IPS-20b (cell line): Measurements from ENCODE around the gene NBAS.

ENCODE experiments used
- H3K27ac ChIP-seq: one replicate; pipeline ENCODE4 v1.5.1; 2013; ENCODE audit warnings: low read length
- H3K27me3 ChIP-seq: 2 replicates; pipeline ENCODE4 v1.6.1; 2013; ENCODE audit warnings: mild to moderate bottlenecking, low read length, inconsistent platforms; ENCODE audit not compliant: insufficient read depth
- H3K36me3 ChIP-seq: 2 replicates; pipeline ENCODE4 v1.6.1; 2013; ENCODE audit warnings: low read depth, mild to moderate bottlenecking, inconsistent platforms, low read length, moderate library complexity; ENCODE audit not compliant: insufficient read depth
- H3K4me1 ChIP-seq: 2 replicates; pipeline ENCODE4 v1.6.1; 2013; ENCODE audit warnings: mild to moderate bottlenecking, control low read depth, inconsistent platforms, low read length, moderate library complexity; ENCODE audit not compliant: insufficient read depth
- H3K4me3 ChIP-seq: 2 replicates; pipeline ENCODE4 v1.5.1; 2013; ENCODE audit warnings: mild to moderate bottlenecking, low read length, inconsistent platforms
- H3K9ac ChIP-seq: 2 replicates; pipeline ENCODE4 v1.6.1; 2013; ENCODE audit warnings: low read depth, mild to moderate bottlenecking, inconsistent platforms, low read length, moderate library complexity
- H3K9me3 ChIP-seq: 2 replicates; pipeline ENCODE4 v1.6.1; 2013; ENCODE audit warnings: mild to moderate bottlenecking, low read depth, low read length, inconsistent platforms; ENCODE audit not compliant: insufficient read depth

NBAS gene

DNA sequence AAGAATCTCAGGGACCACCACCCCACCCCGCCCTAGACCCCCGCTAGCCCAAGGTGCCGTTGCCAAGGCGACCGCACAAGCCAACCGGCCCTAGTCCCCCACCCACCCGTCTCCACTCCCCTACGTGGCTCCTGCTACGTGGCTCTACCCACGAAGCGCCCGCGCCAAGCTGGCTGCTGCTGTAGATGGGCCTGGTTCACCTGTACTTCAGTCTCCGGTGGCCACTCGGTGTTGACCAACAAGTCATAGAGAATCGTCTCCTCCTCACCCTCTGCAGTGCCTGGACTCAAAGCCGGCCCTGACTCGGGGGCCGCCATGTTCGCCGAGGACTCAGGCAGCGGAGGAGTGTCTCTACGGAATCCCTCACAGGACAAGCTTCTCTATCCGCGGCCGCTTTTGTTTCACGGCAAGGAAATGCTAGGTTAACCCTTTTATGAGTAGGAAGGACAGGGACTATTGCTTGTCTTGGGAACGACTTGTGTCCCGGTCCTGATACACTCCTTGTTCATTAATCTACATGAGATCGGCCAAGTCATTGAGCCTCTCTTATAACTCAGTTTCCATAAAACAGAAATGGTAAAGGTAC, at the start of gene NBAS:
Gene NBAS, minus strand, starts transcription at position 347 of the 586 bp plus-strand sequence. Its CDS starts 30 bp downstream, at position 317.
- H3K9me3 ChIP-seq, result no peaks in the 10 kb centered on the region
- H3K27me3 ChIP-seq, result no peaks in the 10 kb centered on the region
- H3K36me3 ChIP-seq, result no peaks in the 10 kb centered on the region
- H3K9ac ChIP-seq, result peak within 1 kb of the TSS; percentile 76
- H3K27ac ChIP-seq, result peak within 1 kb of the TSS; percentile 52
- H3K4me1 ChIP-seq, result peaks cover 4% of the 10 kb centered on the region; the same call in 1 of the 2 replicates
- peak within 1 kb of the TSS; percentile 98 for H3K4me3 ChIP-seq

DNA sequence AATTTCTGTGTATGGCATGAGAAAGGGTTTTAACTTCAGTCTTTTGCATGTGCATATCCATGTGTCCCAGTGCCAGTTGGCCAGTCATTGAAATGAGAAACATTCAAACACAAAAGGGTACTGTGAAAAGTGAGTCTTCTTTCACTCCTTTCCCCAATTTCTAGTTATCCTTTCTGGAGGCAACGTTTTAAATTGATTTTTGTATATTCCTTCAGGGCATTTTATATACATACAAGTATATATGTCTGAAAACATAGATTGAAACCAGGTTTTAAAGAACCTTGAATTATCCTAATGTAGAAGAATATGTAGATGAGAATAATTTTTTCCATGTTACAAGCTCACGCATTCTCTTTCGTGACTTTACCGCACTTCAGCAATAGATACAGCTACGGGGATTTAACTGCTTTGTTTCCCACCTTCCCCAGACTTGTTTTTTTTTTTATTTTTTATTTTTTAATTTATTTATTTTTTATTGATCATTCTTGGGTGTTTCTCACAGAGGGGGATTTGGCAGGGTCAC, 49.4 kb upstream of the NBAS start:
- no peak overlapping the region for H3K4me3 ChIP-seq
- H3K27me3 ChIP-seq, result no peaks in the 10 kb centered on the region
- H3K9ac ChIP-seq, result no peak overlapping the region
- no peaks in the 10 kb centered on the region for H3K9me3 ChIP-seq
- no peaks in the 10 kb centered on the region for H3K4me1 ChIP-seq
- no peak overlapping the region for H3K27ac ChIP-seq
- peaks cover 80% of the 10 kb centered on the region for H3K36me3 ChIP-seq

DNA sequence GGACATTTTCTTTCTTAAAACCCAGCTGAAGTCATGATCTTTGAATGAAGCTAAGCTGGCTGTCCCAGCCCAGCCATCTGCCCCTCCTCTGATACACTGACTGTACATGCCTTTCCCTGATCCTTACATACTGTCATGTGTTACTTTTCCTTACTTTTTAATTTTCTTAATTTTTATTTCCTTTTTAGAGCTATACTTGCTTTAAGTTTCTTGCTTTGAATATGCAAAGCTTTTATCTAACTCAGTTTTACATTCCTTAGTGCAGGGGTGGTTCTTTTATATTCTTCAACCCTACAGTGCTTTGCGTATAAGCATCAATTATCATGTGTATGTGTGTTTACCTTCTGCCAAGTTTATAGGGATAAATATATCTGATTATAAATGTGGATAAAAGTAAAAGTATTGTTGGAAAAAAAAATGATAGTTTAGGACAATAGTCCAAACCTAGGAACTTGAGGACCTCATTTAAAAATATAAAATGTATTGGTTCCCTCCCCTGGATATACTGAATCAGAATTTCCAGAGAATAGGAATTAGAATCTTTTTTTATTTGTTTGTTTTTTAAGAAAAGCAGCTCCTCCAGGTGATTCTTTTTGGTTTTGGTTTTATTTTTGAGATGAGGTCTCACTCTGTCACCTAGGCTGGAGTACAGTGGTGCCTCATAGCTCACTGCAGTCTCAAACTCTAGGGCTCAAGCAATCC, 48.4 kb upstream of the NBAS start:
- Histone ChIP-seq H3K9ac (no peak overlapping the region), H3K27me3 (no peaks in the 10 kb centered on the region), H3K9me3 (no peaks in the 10 kb centered on the region), H3K4me3 (no peak overlapping the region), H3K27ac (no peak overlapping the region), H3K36me3 (peaks cover 80% of the 10 kb centered on the region), H3K4me1 (no peaks in the 10 kb centered on the region)

DNA sequence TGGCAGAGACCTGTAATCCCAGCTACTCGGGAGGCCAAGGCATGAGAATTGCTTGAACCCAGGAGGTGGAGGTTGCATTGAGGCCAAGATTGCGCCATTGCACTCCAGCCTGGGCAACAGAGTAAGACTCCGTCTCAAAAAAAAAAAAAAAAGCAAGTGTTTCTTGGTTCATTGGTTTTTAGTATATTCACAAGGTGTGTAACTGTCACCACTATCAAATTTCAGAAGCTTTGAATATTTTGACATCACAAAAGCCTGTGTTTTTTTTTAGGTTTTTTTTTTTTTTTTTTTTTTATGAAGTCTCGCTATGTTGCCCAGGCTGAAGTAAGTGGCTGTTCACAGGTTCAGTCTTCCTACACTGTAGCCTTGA, 47.2 kb upstream of the NBAS start:
- Histone ChIP-seq H3K36me3 (peaks cover 80% of the 10 kb centered on the region), H3K4me1 (no peaks in the 10 kb centered on the region), H3K27ac (no peak overlapping the region), H3K9ac (no peak overlapping the region), H3K27me3 (no peaks in the 10 kb centered on the region), H3K4me3 (no peak overlapping the region), H3K9me3 (no peaks in the 10 kb centered on the region)

DNA sequence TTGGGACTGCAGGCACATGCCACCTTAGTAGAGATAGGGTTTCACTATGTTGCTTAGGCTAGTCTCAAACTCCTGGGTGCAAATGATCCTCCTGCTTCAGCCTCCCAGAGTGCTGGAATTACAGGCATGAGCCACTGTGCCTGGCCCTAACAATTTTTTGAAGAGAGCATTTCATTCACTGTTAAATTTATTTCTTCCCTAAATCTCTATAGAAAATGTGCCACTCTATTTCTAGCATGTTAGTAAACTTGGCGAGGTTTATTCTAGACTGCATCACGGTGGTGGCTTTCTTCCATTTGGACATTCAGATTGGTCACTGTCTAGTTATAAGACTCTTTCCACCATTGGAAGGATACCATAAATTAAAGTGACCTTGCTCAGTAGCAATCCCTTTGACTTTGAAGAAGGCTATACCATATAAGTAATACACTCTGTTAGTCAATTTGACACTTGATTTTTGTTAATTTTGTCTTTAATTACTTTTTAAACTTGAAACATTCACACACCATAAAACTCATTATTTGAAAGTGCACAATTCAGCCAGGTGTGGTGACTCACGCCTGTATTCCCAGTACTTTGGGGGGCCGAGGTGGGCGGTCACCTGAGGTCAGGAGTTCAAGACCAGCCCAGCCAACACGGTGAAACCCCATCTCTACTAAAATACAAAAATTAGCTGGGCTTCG, 46.7 kb upstream of the NBAS start:
- Histone ChIP-seq H3K36me3 (peaks cover 80% of the 10 kb centered on the region), H3K27me3 (no peaks in the 10 kb centered on the region), H3K9ac (no peak overlapping the region), H3K4me1 (no peaks in the 10 kb centered on the region), H3K9me3 (no peaks in the 10 kb centered on the region), H3K4me3 (no peak overlapping the region), H3K27ac (no peak overlapping the region)

DNA sequence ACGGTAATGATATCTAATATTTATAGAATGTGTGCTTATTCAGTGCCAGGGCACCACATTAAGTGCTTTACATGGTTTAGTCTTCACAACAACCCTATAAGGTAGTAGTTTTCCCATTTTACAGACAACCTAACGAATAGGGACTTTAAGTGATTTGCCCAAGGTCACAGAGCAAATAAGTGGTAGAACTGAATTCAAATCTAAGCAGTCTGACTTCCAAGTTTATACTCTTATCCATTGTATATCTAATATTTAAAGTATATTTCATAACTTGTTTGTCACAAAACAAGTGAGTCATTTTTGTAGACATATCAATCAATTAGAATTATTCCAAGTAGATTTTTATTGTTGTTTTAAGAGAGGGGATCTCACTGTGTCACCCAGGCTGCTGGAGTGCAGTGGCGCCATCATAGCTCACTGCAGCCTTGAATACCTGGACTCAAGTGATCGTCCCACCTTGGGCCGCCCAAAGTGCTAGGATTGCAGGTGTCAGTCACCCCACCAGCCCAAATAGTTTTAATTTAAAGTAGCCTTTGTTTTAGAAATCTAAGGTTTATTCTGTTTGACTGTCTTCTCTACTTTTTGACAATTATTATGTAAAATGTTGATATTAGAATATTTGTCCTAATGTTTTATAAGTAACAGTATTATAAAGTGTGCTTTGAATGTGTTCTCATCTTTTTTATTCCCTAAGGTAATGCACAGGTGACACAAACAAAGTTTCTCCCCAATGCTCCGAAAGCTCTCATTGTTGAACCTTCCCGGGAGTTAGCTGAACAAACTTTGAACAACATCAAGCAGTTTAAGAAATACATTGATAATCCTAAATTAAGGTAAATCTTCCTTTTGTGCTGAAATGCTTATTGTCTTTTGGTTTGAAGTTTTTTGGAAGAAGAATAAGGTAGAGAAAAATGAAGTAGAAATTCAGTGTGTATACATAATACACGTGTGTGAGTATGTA, 45.6 kb upstream of the NBAS start:
- Histone ChIP-seq H3K9ac (no peak overlapping the region), H3K9me3 (no peaks in the 10 kb centered on the region), H3K4me3 (no peak overlapping the region), H3K4me1 (no peaks in the 10 kb centered on the region), H3K27ac (no peak overlapping the region), H3K27me3 (no peaks in the 10 kb centered on the region), H3K36me3 (peaks cover 89% of the 10 kb centered on the region)

DNA sequence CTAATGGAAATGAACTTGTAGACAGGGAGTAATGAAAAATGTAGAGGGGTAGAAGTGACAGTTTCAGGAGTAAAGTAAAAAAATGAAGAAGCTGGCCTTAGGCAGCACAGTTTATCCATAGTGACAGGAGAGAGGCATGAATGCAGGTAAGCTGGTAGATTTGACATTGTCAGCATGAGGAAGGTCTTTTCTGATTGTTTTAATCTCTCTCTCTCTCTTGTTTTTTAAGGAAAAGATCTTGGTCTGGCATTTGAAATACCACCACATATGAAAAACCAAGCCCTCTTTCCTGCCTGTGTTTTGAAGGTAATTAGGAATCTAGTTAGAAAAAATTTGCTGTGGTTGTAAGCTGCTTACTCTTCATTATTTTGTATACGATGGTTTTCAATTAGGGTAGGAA, 44.6 kb upstream of the NBAS start:
- Histone ChIP-seq H3K9ac (no peak overlapping the region), H3K27me3 (no peaks in the 10 kb centered on the region), H3K4me3 (no peak overlapping the region), H3K27ac (no peak overlapping the region), H3K9me3 (no peaks in the 10 kb centered on the region), H3K4me1 (no peaks in the 10 kb centered on the region), H3K36me3 (peaks cover 100% of the 10 kb centered on the region)

DNA sequence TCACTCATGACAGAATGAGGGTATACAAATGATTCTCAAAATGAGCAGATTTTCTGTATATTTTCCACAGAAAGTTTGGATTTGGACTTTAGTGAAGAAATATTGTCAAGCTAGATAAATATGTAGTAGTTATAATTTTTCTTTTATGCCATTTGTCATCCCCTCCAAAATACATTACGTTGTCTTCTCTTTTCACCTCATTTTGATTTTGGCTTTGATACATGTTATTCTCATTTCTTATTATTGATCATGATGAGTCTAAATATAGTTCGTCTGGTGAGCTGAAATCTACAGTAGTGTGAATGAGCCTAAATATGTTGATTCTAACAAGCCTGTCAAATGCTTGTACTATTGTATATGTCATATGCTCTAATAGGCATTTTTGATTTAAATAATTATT, 42.8 kb upstream of the NBAS start:
- no peaks in the 10 kb centered on the region for H3K9me3 ChIP-seq

DNA sequence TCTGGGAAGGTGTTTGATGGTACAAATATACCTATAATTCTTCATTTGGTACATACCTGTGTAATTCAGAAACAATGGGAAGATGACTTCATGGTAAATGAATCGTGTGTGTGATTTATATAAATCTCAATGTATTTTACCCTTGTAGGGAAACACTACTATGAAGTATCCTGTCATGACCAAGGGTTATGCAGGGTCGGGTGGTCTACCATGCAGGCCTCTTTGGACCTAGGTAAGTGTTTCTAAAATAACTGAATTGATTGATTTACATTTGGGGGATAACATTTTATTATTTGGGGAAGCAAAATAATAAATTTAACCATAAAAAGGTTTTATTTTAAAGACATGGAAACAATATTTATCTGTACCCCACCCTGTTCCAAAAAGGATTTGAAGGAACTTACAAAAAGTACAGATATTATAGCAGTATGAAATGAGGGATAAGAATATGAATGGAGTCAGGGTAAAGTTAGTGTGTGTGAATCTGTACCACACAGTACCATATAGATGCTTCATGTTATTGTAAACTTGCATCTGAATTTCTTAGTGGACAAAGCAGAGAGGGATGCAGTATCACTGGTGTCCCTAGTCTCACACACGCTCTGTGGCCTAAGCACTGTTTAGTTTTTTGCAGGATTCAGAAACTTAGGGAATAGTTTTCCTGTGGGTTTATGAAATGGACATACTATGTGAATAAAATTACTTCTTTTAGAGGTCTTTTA, 42.1 kb upstream of the NBAS start:
- peaks cover 99% of the 10 kb centered on the region for H3K36me3 ChIP-seq

More for the DNA sequence above, 42.8 kb upstream of the NBAS start:
- H3K27me3 ChIP-seq, result no peaks in the 10 kb centered on the region
- no peak overlapping the region for H3K9ac ChIP-seq
- peaks cover 99% of the 10 kb centered on the region for H3K36me3 ChIP-seq
- no peak overlapping the region for H3K4me3 ChIP-seq
- no peak overlapping the region for H3K27ac ChIP-seq
- H3K4me1 ChIP-seq, result no peaks in the 10 kb centered on the region

DNA sequence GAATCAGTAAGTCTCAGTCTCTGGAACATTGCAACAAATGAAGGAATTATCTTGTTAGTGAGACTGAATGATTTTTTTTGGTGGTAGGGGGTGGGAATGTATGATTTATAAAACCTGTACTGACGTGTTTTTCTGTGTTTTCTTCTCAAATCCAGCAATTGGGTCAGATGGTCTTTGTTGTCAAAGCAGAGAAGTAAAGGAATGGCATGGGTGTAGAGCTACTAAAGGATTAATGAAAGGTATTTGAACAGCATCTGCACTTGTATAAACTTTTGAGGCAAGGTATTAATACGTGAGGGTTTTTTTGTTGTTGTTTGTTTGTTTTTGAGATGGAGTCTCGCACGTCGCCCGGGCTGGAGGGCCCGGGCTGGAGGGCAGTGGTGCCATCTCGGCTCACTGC, 41.3 kb upstream of the NBAS start:
- no peaks in the 10 kb centered on the region for H3K4me1 ChIP-seq
- H3K36me3 ChIP-seq, result peaks cover 99% of the 10 kb centered on the region
- H3K4me3 ChIP-seq, result no peak overlapping the region
- H3K9me3 ChIP-seq, result no peaks in the 10 kb centered on the region
- no peaks in the 10 kb centered on the region for H3K27me3 ChIP-seq
- H3K9ac ChIP-seq, result no peak overlapping the region
- no peak overlapping the region for H3K27ac ChIP-seq

More for the DNA sequence above, 42.1 kb upstream of the NBAS start:
- Histone ChIP-seq H3K27ac (no peak overlapping the region), H3K4me3 (no peak overlapping the region), H3K9ac (no peak overlapping the region), H3K27me3 (no peaks in the 10 kb centered on the region), H3K9me3 (no peaks in the 10 kb centered on the region), H3K4me1 (no peaks in the 10 kb centered on the region)

DNA sequence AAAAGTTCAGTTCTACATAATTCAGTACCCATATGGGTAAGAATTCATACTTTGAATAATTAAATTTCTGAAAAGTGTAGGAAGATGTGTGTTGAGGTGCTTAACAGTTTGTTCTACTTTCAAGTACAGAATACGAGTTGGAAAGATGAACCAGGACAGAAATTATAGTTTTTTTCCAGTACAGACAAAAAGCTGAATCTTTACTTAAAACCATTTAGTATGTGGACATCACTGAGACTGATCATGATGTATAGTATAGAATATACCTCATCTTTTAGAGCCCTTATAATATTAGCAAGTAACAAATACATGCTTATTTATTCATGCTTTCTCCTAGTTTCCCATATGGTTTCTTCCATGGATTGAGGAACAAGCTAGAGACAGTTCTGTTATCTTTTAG, 40.5 kb upstream of the NBAS start:
- no peak overlapping the region for H3K4me3 ChIP-seq
- no peaks in the 10 kb centered on the region for H3K4me1 ChIP-seq
- peaks cover 99% of the 10 kb centered on the region for H3K36me3 ChIP-seq
- no peaks in the 10 kb centered on the region for H3K9me3 ChIP-seq
- H3K9ac ChIP-seq, result no peak overlapping the region
- no peak overlapping the region for H3K27ac ChIP-seq
- no peaks in the 10 kb centered on the region for H3K27me3 ChIP-seq
